Mucosa of stomach (tissue), 1 donor: Measurements from ENCODE around the gene ZNF25.
"Not testable (repeated sequence)": the region's sequence is repeated elsewhere in the genome, so short reads cannot be mapped to it uniquely, and the experiment has no call there.

ENCODE experiments used
- H3K27me3 ChIP-seq: one replicate; pipeline ENCODE4 v1.7.0; 2013; ENCODE audit warnings: mild to moderate bottlenecking, low read length; ENCODE audit not compliant: control insufficient read depth, insufficient read depth
- H3K36me3 ChIP-seq: one replicate; pipeline ENCODE4 v1.7.0; 2013; ENCODE audit warnings: low read length; ENCODE audit not compliant: control insufficient read depth, insufficient read depth
- H3K4me1 ChIP-seq: one replicate; pipeline ENCODE4 v1.7.0; 2013; ENCODE audit warnings: mild to moderate bottlenecking, low read length; ENCODE audit not compliant: control insufficient read depth, insufficient read depth
- H3K4me3 ChIP-seq: one replicate; pipeline ENCODE4 v1.7.0; 2013; ENCODE audit warnings: low read length
- H3K9ac ChIP-seq: one replicate; pipeline ENCODE4 v1.7.0; 2013; ENCODE audit warnings: mild to moderate bottlenecking, low read length, moderate library complexity
- H3K9me3 ChIP-seq: one replicate; pipeline ENCODE4 v1.7.0; 2013; ENCODE audit warnings: mild to moderate bottlenecking, low read length, moderate library complexity; ENCODE audit not compliant: control insufficient read depth
- donor health status: Pancreatic carcinoma.

The ZNF25 gene

DNA sequence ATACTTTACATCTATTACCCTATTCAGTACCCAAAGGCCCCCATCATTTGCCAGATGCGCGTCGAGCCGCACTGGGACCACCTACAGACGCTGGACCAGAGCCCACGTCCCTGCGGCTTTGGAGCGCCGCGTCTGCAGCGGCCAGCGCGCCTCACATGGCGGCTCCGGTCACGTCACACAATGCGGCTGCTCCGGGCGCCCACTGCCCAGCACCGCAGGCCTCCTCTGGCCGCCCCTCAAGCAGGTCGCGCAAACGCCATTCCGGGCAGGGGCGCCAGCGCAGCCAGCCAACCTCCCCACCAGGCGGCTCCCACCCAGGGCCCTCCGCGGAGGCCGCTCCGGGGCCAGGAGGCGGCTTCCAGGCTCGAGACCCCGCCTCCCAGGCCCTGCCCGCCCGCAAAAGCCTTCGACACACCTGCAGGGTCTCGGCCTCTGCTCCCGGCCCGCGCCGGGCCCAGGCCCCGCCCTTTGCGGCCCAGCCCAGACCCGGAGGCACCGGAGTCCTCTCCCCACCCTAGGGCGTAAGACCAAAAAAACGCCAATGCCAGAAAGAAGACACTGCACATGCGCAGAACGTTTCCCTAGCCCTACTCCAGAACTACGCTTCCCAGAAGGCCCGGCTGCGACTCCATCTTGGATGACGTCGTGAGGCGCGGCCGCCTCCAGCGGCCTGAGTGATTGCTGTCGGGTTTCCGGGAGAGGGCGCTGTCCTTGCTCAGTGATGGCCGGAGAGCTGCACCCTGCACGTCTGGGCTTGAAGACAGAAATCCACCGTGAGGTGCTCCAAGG lies at the start of gene ZNF25:
Gene ZNF25 (minus strand): TSS at position 557 of the 789 bp plus-strand sequence. CDS start 4,925 bp downstream, outside the sequence.
- peak within 1 kb of the TSS; percentile 61 for H3K4me3 ChIP-seq
- H3K9me3 ChIP-seq, result no peaks in the 10 kb centered on the region
- no peaks in the 10 kb centered on the region for H3K4me1 ChIP-seq
- H3K36me3 ChIP-seq, result no peaks in the 10 kb centered on the region
- peak within 1 kb of the TSS; percentile 91 for H3K9ac ChIP-seq
- H3K27me3 ChIP-seq, result no peaks in the 10 kb centered on the region

DNA sequence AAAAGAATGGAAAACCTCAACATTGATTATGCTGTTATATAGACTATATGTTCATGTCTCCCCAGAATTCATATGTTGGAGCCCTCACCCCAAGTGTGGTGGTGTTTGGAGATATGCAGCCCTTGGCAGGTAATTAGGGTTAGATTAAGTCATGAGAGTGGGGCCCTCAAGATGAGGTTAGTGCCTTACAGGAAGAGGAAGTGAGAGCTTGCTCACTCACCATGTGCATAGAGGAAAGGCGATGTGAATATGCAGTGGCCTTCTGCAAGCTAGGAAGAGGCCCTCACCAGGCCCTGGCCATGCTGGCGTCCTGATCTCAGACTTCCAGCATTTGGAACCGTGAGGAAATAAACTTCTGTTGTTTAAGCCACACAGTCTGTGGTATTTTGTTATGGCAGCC lies 48.8 kb upstream of the ZNF25 start:
- H3K27me3 ChIP-seq, result no peaks in the 10 kb centered on the region
- H3K9me3 ChIP-seq, result no peaks in the 10 kb centered on the region
- H3K36me3 ChIP-seq, result no peaks in the 10 kb centered on the region
- no peak overlapping the region for H3K9ac ChIP-seq
- H3K4me3 ChIP-seq, result no peak overlapping the region
- no peaks in the 10 kb centered on the region for H3K4me1 ChIP-seq

DNA sequence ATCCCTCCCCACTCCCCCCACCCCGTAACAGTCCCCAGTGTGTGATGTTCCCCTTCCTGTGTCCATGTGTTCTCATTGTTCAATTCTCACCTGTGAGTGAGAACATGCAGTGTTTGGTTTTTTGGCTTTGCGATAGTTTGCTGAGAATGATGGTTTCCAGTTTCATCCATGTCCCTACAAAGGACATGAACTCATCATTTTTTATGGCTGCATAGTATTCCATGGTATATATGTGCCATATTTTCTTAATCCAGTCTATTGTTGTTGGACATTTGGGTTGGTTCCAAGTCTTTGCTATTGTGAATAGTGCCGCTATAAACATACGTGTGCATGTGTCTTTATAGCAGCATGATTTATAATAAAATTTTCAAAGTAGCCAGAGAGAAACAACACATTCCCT lies 42.7 kb upstream of the ZNF25 start:
- H3K27me3 ChIP-seq, H3K9me3 ChIP-seq, H3K4me1 ChIP-seq, H3K4me3 ChIP-seq, H3K9ac ChIP-seq, H3K36me3 ChIP-seq: not testable (repeated sequence)

DNA sequence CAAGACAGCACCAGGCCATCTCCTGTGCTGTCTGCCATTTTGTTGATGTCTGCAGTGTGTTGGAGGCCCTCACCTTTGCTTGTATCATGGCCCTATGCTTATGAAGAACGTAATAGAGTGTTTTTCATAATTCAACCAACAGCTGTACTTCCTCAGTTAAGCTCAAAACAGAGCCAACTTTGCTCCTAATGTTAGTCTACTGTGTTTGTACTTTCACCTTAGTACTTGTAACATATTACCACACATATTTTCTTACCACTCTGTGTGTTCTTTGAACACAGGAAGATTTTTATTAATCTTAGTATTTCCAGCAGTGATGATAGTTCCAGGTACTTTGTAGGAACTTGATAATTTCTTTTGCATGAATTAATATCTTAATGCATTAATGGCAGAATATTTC lies 39.9 kb upstream of the ZNF25 start:
- H3K36me3 ChIP-seq, result no peaks in the 10 kb centered on the region
- peaks cover 7% of the 10 kb centered on the region for H3K4me1 ChIP-seq
- no peak overlapping the region for H3K9ac ChIP-seq
- H3K27me3 ChIP-seq, result no peaks in the 10 kb centered on the region
- no peak overlapping the region for H3K4me3 ChIP-seq
- H3K9me3 ChIP-seq, result no peaks in the 10 kb centered on the region

DNA sequence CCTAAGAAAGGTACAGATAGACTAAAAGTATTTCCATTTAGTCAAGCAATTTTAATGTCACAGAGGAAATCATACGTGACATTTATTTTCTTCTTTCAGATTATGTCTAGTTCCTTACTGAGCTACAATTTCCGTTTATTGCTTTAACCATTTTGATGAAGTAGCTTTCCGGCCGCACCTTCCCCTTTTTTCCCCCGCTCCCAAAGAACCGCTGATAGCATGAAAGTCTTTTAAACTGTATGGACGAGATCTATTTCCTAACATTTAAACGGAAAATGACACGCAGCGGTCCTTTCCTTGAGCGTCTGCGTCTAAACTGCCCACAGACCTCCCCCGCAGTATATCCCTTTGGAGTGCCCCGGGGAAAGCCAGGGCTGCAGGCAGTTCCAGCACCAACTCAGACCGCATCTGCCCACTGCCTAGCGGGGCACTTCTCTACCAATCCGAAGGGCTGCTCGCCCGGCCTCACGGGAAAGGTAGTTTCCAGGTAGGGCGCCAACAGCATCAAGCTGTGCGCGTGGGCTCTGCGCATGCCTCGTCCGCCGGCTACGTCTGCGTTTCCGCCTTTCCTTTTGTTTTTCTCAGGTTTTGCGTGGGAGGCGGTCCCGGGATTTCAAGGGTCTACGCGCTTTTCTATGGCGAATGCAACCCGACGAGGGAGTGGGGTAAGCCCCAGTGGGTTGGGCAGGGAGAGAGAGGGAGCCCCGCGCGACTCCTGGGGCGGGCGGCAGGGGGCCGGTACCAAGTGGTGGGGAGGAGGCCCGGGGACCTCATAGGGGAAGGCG lies 33.9 kb upstream of the ZNF25 start, which contains the start of gene ZNF33A:
Gene ZNF33A (plus strand): TSS at position 557 of the 785 bp plus-strand sequence. CDS start 1,667 bp downstream, outside the sequence.
- Histone ChIP-seq H3K4me3 (peak within 1 kb of the TSS; percentile 54), H3K36me3 (no peaks in the 10 kb centered on the region), H3K9me3 (no peaks in the 10 kb centered on the region), H3K27me3 (no peaks in the 10 kb centered on the region), H3K4me1 (peaks cover 7% of the 10 kb centered on the region), H3K9ac (peak within 1 kb of the TSS; percentile 91)

DNA sequence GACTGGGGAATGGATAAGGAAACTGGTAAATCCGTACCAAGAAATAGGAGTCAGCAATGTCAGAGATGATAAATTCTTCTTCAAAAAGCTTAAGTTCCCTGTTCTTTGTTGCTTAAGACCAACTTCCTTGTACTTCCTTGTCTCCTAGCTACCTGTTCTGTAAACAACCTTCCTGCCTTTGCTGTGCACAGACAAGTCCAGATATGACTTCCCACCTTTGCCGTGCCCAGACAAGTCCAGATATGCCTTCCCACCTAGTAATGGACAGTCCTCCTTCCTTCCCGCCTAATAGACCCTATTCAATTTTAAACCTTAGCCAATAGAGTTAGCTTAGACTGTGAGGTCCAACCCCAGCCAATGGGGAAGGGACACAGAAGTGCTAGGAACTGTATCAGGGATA lies 31.5 kb upstream of the ZNF25 start:
- Histone ChIP-seq H3K4me1 (peaks cover 7% of the 10 kb centered on the region), H3K36me3 (no peaks in the 10 kb centered on the region), H3K9ac (no peak overlapping the region), H3K27me3 (no peaks in the 10 kb centered on the region), H3K4me3 (no peak overlapping the region), H3K9me3 (no peaks in the 10 kb centered on the region)

DNA sequence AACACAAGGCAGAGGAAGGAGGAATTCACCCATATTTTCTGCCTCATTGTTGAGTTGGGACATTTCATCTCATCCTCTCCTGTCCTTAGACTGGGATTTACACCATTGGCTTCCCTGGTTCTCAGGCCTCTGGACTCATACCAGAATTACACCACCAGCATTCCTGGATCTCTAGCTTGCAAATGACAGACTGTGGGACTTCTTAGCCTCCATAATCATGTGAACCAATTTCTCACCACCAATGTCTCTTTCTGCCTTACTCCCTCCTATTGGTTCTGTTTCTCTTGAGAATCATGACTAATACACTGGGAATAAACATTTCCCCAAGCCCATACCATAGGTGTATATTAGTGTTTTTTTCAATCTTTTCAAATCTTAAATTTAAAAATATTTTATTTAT lies 31.1 kb upstream of the ZNF25 start:
- peaks cover 7% of the 10 kb centered on the region for H3K4me1 ChIP-seq

DNA sequence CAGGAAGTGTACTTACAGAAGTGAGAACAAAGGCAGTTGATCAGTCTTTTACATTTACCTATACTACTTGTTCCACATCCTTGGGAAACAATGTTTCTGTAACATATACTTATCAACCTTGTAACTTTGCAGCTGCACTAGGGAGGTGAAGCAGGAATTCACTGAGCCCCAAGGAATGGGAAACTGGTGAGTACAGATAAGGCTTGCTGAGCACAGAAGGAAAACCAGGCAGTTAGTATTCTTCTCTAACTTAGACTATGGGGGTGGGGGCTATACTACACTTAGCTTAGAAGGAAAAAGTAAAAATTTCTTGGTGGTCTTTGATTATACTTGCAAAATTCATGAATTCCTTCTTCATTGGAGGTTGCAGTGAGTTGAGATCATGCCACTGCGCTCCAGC lies 27.1 kb upstream of the ZNF25 start:
- H3K27me3 ChIP-seq, result no peaks in the 10 kb centered on the region
- H3K4me1 ChIP-seq, result no peaks in the 10 kb centered on the region
- no peak overlapping the region for H3K9ac ChIP-seq
- no peaks in the 10 kb centered on the region for H3K36me3 ChIP-seq
- H3K4me3 ChIP-seq, result no peak overlapping the region
- no peaks in the 10 kb centered on the region for H3K9me3 ChIP-seq

More for the DNA sequence above, 31.1 kb upstream of the ZNF25 start:
- Histone ChIP-seq H3K36me3 (no peaks in the 10 kb centered on the region), H3K27me3 (no peaks in the 10 kb centered on the region), H3K4me3 (no peak overlapping the region), H3K9ac (no peak overlapping the region), H3K9me3 (no peaks in the 10 kb centered on the region)

DNA sequence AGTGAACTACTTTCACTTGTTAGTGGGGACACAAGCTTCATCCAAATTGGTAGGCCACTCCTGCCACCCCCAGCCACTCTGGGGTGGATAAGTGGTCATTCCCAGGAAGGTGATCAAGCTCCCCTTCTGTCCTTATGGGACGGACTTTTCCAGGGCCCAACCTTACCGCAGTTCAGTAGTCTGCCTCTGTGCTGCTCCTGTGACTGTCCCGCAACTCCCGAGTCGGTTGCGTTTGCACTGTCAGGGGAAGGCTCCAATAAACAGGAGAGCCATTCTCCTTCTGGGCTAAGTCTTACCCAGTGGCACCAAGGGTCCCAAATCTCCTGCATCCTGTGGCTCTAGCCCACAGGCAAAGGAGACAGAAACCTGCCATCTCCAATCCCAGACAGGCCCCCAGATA lies 26.6 kb upstream of the ZNF25 start:
- Histone ChIP-seq H3K4me3 (no peak overlapping the region), H3K4me1 (no peaks in the 10 kb centered on the region), H3K27me3 (no peaks in the 10 kb centered on the region), H3K9ac (no peak overlapping the region), H3K36me3 (no peaks in the 10 kb centered on the region), H3K9me3 (no peaks in the 10 kb centered on the region)

DNA sequence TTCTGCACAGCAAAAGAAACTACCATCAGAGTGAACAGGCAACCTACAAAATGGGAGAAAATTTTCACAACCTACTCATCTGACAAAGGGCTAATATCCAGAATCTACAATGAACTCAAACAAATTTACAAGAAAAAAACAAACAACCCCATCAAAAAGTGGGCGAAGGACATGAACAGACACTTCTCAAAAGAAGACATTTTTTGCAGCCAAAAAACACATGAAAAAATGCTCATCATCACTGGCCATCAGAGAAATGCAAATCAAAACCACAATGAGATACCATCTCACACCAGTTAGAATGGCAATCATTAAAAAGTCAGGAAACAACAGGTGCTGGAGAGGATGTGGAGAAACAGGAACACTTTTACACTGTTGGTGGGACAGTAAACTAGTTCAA lies 24.0 kb upstream of the ZNF25 start:
- H3K4me1 ChIP-seq, H3K9ac ChIP-seq, H3K36me3 ChIP-seq, H3K4me3 ChIP-seq, H3K9me3 ChIP-seq, H3K27me3 ChIP-seq: not testable (repeated sequence)

DNA sequence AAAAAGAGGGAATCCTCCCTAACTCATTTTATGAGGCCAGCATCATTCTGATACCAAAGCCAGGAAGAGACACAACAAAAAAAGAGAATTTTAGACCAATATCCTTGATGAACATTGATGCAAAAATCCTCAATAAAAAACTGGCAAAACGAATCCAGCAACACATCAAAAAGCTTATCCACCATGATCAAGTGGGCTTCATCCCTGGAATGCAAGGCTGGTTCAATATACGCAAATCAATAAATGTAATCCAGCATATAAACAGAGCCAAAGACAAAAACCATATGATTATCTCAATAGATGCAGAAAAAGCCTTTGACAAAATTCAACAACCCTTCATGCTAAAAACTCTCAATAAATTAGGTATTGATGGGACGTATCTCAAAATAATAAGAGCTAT lies 22.5 kb upstream of the ZNF25 start:
- H3K9me3 ChIP-seq, H3K27me3 ChIP-seq, H3K4me1 ChIP-seq, H3K9ac ChIP-seq, H3K36me3 ChIP-seq, H3K4me3 ChIP-seq: not testable (repeated sequence)

DNA sequence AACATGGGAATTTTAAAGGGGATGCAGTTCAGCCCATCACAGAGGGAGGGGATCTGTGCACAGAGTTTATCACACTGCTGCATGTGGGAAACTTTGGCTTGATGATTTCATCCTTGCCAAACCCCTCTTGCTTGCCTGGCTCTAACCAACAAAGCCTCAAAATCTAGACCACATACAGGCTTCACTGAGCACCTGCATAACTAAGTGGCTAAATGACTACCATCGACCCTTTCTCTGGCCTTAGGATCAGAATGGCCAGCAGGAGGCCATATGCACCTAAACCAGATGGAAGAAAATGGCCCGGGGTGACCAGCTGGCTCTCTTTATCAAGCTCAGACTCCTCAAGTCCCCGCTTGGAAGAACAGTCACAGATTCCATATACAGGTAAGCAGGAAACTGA lies 15.6 kb upstream of the ZNF25 start:
- Histone ChIP-seq H3K4me3 (no peak overlapping the region), H3K27me3 (no peaks in the 10 kb centered on the region), H3K4me1 (no peaks in the 10 kb centered on the region), H3K9ac (no peak overlapping the region), H3K36me3 (no peaks in the 10 kb centered on the region), H3K9me3 (no peaks in the 10 kb centered on the region)
